DOHH2 (cell line): ENCODE data around the gene RNU6-8.

ENCODE experiments used
- H3F3A ChIP-seq: fragments of 200-600 bp; sonication (generic), shearing (Covaris generic); 2 replicates; pipeline ENCODE4 v1.6.0; 2016; ENCODE audit warnings: antibody characterized with exemption, mild to moderate bottlenecking; ENCODE audit not compliant: control insufficient read depth, insufficient read depth
- H3K27ac ChIP-seq: fragments of 200-600 bp; sonication (generic); 2 replicates; pipeline ENCODE4 v1.5.1; 2014; ENCODE audit warnings: low read depth, mild to moderate bottlenecking, low read length, moderate library complexity
- H3K27me3 ChIP-seq: fragments of 200-600 bp; sonication (generic); 2 replicates; pipeline ENCODE4 v1.6.1; 2014; ENCODE audit warnings: mild to moderate bottlenecking, low read length, mixed read lengths; ENCODE audit not compliant: control insufficient read depth
- H3K36me3 ChIP-seq: fragments of 200-600 bp; sonication (generic); 2 replicates; pipeline ENCODE4 v1.6.1; 2014; ENCODE audit warnings: mild to moderate bottlenecking, low read length, moderate library complexity, mixed read lengths; ENCODE audit not compliant: control insufficient read depth
- H3K4me1 ChIP-seq: fragments of 200-600 bp; sonication (generic); 2 replicates; pipeline ENCODE4 v1.6.1; 2014; ENCODE audit warnings: mild to moderate bottlenecking, low read length, mixed read lengths; ENCODE audit not compliant: control insufficient read depth
- H3K4me2 ChIP-seq: fragments of 200-600 bp; sonication (generic); 2 replicates; pipeline ENCODE4 v1.6.0; 2014; ENCODE audit warnings: mild to moderate bottlenecking, low read length, moderate library complexity
- H3K4me3 ChIP-seq: fragments of 200-600 bp; sonication (generic); 2 replicates; pipeline ENCODE4 v1.5.1; 2014; ENCODE audit warnings: mild to moderate bottlenecking, low read length, mixed read lengths
- H3K79me2 ChIP-seq: fragments of 200-600 bp; sonication (generic); 2 replicates; pipeline ENCODE4 v1.6.1; 2014; ENCODE audit warnings: mild to moderate bottlenecking, low read length, mixed read lengths; ENCODE audit not compliant: control insufficient read depth
- H3K9me2 ChIP-seq: fragments of 200-600 bp; sonication (generic); replicated peaks from 2 replicates; pipeline ENCODE4 v1.6.1; 2014; ENCODE audit warnings: mild to moderate bottlenecking, low read length, mixed read lengths; ENCODE audit not compliant: control insufficient read depth
- H3K9me3 ChIP-seq: fragments of 200-600 bp; sonication (generic); 2 replicates; pipeline ENCODE4 v1.6.1; 2014; ENCODE audit warnings: antibody characterized with exemption, low read length, mixed read lengths; ENCODE audit not compliant: control insufficient read depth, insufficient read depth
- H4K20me1 ChIP-seq: fragments of 200-600 bp; sonication (generic); 2 replicates; pipeline ENCODE4 v1.6.0; 2014; ENCODE audit warnings: low read depth, mild to moderate bottlenecking, antibody characterized with exemption, low read length, moderate library complexity; ENCODE audit not compliant: control insufficient read depth, insufficient read depth
- EZH2phosphoT487 ChIP-seq: fragments of 200-600 bp; sonication (generic); IDR thresholded peaks from 2 replicates; pipeline ENCODE4 v1.6.1; 2017; ENCODE audit warnings: borderline replicate concordance, mild to moderate bottlenecking, antibody characterized with exemption, low read length, moderate library complexity, mixed read lengths
- TF ChIP-seq, protein P1 (sequence below): fragments of 200-600 bp; sonication (generic); IDR thresholded peaks from one replicate; pipeline ENCODE4 v1.5.1; 2014; ENCODE audit warnings: antibody characterized with exemption, mild to moderate bottlenecking, low read depth, low read length; ENCODE audit not compliant: poor library complexity, severe bottlenecking

The RNU6-8 gene

DNA sequence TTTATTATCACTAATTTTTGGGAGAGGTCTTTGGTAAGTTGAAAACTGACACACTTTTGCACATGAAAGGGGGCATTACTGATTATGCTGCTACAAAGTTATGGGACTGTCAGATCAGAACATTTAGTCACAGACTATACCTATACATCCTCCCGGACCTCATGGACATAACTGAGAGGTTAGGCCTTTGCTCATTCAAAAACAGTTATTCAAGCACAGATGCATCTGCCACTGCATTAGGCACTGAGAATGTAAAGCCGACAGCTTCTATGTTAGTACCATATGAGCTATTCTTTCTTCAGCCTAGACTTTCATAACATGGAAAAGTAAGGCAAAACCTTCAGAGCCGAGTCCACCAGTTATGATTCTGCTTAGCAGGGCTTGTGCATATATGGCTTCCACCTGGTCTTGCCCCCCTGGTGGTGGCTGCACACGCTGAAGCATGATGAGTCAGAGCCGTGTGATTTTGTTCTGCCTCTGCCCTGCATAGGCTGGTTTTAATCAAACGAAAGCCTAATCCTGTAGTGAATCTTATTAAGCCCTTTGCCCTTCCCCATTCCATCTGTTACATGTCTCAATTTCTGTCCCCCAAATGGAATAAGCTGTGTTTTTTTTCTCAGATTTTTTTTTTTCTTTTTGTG is 21.8 kb upstream of the RNU6-8 start:
- Histone ChIP-seq H3K4me2 (no peak overlapping the region), H3F3A (no peaks in the 10 kb centered on the region), H3K79me2 (no peaks in the 10 kb centered on the region), H3K4me1 (no peaks in the 10 kb centered on the region), H3K9me3 (no peaks in the 10 kb centered on the region), H3K4me3 (no peak overlapping the region), H3K27me3 (no peaks in the 10 kb centered on the region), H3K27ac (no peak overlapping the region), H4K20me1 (no peaks in the 10 kb centered on the region), H3K9me2 (no peaks in the 10 kb centered on the region), H3K36me3 (no peaks in the 10 kb centered on the region)
- TF ChIP-seq, protein P1, sequence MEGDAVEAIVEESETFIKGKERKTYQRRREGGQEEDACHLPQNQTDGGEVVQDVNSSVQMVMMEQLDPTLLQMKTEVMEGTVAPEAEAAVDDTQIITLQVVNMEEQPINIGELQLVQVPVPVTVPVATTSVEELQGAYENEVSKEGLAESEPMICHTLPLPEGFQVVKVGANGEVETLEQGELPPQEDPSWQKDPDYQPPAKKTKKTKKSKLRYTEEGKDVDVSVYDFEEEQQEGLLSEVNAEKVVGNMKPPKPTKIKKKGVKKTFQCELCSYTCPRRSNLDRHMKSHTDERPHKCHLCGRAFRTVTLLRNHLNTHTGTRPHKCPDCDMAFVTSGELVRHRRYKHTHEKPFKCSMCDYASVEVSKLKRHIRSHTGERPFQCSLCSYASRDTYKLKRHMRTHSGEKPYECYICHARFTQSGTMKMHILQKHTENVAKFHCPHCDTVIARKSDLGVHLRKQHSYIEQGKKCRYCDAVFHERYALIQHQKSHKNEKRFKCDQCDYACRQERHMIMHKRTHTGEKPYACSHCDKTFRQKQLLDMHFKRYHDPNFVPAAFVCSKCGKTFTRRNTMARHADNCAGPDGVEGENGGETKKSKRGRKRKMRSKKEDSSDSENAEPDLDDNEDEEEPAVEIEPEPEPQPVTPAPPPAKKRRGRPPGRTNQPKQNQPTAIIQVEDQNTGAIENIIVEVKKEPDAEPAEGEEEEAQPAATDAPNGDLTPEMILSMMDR, result no peak
- no peak for TF ChIP-seq EZH2phosphoT487

DNA sequence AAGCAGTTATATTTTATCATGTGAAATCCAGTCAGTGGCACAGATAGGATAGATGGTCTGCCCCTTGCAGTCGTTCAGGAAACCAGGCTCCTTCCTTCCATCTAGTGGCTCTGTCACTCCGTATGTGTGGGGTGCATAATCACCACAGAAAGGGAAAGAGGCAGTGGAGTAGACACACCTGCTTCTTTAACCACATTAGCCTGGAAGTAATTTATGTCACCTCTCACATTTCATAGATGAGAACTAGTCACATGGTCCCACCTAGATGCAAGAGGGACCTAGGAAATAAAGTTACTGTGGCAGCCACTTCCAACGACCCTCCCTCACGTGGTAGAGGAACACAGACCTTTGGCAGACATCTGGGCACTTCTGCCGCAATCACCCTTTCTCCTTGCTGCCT is 14.2 kb upstream of the RNU6-8 start:
- TF ChIP-seq EZH2phosphoT487, result no peak
- TF ChIP-seq, protein P1, result no peak
- H3F3A ChIP-seq, result no peaks in the 10 kb centered on the region
- no peaks in the 10 kb centered on the region for H3K4me1 ChIP-seq
- no peak overlapping the region for H3K4me3 ChIP-seq
- H3K27me3 ChIP-seq, result peaks cover 16% of the 10 kb centered on the region
- H3K4me2 ChIP-seq, result no peak overlapping the region
- no peaks in the 10 kb centered on the region for H3K9me3 ChIP-seq
- H3K79me2 ChIP-seq, result no peaks in the 10 kb centered on the region
- H3K27ac ChIP-seq, result no peak overlapping the region
- no peaks in the 10 kb centered on the region for H4K20me1 ChIP-seq
- no peaks in the 10 kb centered on the region for H3K36me3 ChIP-seq
- no peaks in the 10 kb centered on the region for H3K9me2 ChIP-seq

DNA sequence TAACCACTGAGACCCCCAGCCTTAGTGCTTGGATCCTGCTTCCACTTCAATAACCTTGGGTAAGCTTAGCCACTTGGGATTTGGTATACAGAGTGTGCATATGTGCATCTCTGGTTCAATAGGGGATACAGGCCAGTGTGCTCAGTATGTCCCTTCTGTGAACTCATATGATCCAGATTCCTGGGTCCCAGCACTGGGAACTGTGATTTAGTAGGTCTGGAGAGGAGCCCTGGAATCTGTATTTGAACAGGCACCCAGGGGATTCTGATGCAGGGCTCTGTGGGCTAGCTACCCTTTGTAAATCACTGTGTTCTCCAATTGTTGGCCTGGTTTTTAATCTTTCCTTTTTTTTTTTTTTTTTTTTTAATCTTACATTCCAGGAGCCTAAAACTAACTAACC is 9.8 kb upstream of the RNU6-8 start:
- Histone ChIP-seq H3K4me3 (no peak overlapping the region), H3F3A (no peaks in the 10 kb centered on the region), H3K4me2 (no peak overlapping the region), H3K9me3 (no peaks in the 10 kb centered on the region), H4K20me1 (no peaks in the 10 kb centered on the region), H3K36me3 (no peaks in the 10 kb centered on the region), H3K4me1 (no peaks in the 10 kb centered on the region), H3K9me2 (no peaks in the 10 kb centered on the region), H3K27me3 (0 out of 2 replicates have a peak, but pooled peaks cover 9% of the 10 kb centered on the region), H3K79me2 (no peaks in the 10 kb centered on the region), H3K27ac (no peak overlapping the region)
- TF ChIP-seq, protein P1, result no peak
- no peak for TF ChIP-seq EZH2phosphoT487

DNA sequence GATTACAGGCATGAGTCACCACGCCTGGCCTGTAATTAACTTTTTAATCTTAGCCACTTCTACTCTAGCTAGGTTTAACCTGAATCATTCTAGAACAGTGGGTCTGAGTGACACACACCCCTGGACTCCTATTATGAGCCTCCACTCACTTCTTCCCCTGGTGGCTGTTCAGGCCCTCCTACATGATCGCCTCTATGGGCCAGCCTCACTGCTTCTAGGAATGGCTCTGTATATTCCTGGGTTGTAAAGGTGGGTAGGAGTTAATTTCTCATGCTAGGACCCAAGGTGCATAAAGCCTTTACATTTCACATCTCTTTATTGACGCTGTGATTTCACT is 8.0 kb upstream of the RNU6-8 start:
- H3K4me2 ChIP-seq, result no peak overlapping the region
- no peaks in the 10 kb centered on the region for H3K9me2 ChIP-seq
- TF ChIP-seq, protein P1, result no peak
- TF ChIP-seq EZH2phosphoT487, result no peak
- H3K79me2 ChIP-seq, result no peaks in the 10 kb centered on the region
- H3F3A ChIP-seq, result no peaks in the 10 kb centered on the region
- no peaks in the 10 kb centered on the region for H3K9me3 ChIP-seq
- peaks cover 16% of the 10 kb centered on the region; the same call in 1 of the 2 replicates for H3K27me3 ChIP-seq
- H3K4me1 ChIP-seq, result peaks cover 6% of the 10 kb centered on the region
- H3K36me3 ChIP-seq, result no peaks in the 10 kb centered on the region
- H3K4me3 ChIP-seq, result no peak overlapping the region
- H3K27ac ChIP-seq, result no peak overlapping the region
- H4K20me1 ChIP-seq, result no peaks in the 10 kb centered on the region
